Vagina (tissue), 2 donors: Measurements from ENCODE around the gene KRT2.

Experiments used
- POLR2A ChIP-seq, 2 donors: fragments of 450-650 bp; IDR thresholded peaks; one replicate each; pipeline ENCODE4 v1.6.1; 2017; ENCODE audit warnings: antibody characterized with exemption in 2 of 2, mild to moderate bottlenecking in 2 of 2, moderate library complexity in 2 of 2
- POLR2AphosphoS5 ChIP-seq, 2 donors: sonication (generic); formaldehyde crosslinking; IDR thresholded peaks; one replicate each; pipeline ENCODE4 v1.9.0; 2017; ENCODE audit warnings: antibody characterized with exemption in 2 of 2, mild to moderate bottlenecking in 2 of 2, low read depth in 1 of 2; ENCODE audit not compliant: insufficient read depth in 1 of 2
- TF ChIP-seq, protein P1 (sequence below), 3 experiments: fragments of 450-650 bp in 2 of 3; fragments of 200-600 bp in 1 of 3; sonication (generic) in 1 of 3; IDR thresholded peaks; one replicate each; pipeline ENCODE4 v1.5.1; 2017 to 2019; ENCODE audit warnings: antibody characterized with exemption in 3 of 3, mild to moderate bottlenecking in 2 of 3, moderate library complexity in 2 of 3

- TF ChIP-seq, protein P1, sequence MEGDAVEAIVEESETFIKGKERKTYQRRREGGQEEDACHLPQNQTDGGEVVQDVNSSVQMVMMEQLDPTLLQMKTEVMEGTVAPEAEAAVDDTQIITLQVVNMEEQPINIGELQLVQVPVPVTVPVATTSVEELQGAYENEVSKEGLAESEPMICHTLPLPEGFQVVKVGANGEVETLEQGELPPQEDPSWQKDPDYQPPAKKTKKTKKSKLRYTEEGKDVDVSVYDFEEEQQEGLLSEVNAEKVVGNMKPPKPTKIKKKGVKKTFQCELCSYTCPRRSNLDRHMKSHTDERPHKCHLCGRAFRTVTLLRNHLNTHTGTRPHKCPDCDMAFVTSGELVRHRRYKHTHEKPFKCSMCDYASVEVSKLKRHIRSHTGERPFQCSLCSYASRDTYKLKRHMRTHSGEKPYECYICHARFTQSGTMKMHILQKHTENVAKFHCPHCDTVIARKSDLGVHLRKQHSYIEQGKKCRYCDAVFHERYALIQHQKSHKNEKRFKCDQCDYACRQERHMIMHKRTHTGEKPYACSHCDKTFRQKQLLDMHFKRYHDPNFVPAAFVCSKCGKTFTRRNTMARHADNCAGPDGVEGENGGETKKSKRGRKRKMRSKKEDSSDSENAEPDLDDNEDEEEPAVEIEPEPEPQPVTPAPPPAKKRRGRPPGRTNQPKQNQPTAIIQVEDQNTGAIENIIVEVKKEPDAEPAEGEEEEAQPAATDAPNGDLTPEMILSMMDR (IDR thresholded peaks at IDR 0.05): no peak
- no peak for TF ChIP-seq POLR2A (IDR thresholded peaks at IDR 0.05)
- TF ChIP-seq POLR2AphosphoS5 (IDR thresholded peaks at IDR 0.05; ENCODE audit: insufficient read depth in 1 of 2, low read depth in 1 of 2): no peak
These were observed 18.9 kb upstream of the KRT2 start for GRCh38 chr12:52670961-52671360.
